ENCODE measurements around the gene COL21A1. TPM values are rescaled to one million over a fixed set of nuclear protein-coding genes. Genes with fewer than 3 reads are reported as not detected.

The COL21A1 gene
- polyA plus RNA-seq, 2 of the 4 experiments (the other 2 are of a cell fraction), result 1.4 to 3.3 TPM

- CTCF ChIA-PET, result interaction anchor here (1.3 kb wide), 1 partner anchor 148 kb away, joined by 3 read pairs; no protein-coding TSS in a partner anchor
- DNase-seq (ENCODE audit: low read depth in 1 of 2, low spot score in 1 of 2) (peak in 1 of 2 experiments; percentile 10), FAIRE-seq (no peak), ATAC-seq (no peak)
- H3K4me1 ChIP-seq, result peaks cover 12% of the 10 kb centered on the region; the same call in 2 of the 3 replicates
- H3K4me2 ChIP-seq, result peak overlapping the region; percentile 32; the same call in 2 of the 3 replicates
- TF ChIP-seq MAFK (IDR thresholded peaks at IDR 0.05; ENCODE audit: partially characterized antibody) (no peak), FOSL2 (IDR thresholded peaks at IDR 0.05) (0 out of 2 replicates have a peak, but pooled peaks have one; percentile 22), FOSL2 (CRISPR knock-in tag; IDR thresholded peaks at IDR 0.05) (no peak)
- no peaks in the 10 kb centered on the region for H3K9me3 ChIP-seq
- 61% methylated on average over 4 of the region's 4 CpGs for WGBS (ENCODE audit: missing lambda C conversion rate)
- no peak overlapping the region for H3K27ac ChIP-seq
- POLR2A ChIA-PET, result no interaction called here
- H3K4me3 ChIP-seq, result no peak overlapping the region
Observed at GRCh38 chr6:56144538-56145324, 102.6 kb downstream of the COL21A1 start.

- H3K9me3 ChIP-seq, result no peaks in the 10 kb centered on the region
- DNase-seq (ENCODE audit: low read depth in 1 of 2, low spot score in 1 of 2) (no peak), ATAC-seq (no peak), FAIRE-seq (no peak)
- WGBS (ENCODE audit: missing lambda C conversion rate), result 43% methylated on average over 2 of the region's 2 CpGs
- POLR2A ChIA-PET, result no interaction called here
- H3K27ac ChIP-seq, result no peak overlapping the region
- CTCF ChIA-PET, result no interaction called here
- TF ChIP-seq TP53 (CRISPR knock-in tag; IDR thresholded peaks at IDR 0.05), result no peak
- TF ChIP-seq GATA3 (IDR thresholded peaks at IDR 0.05; ENCODE audit: borderline replicate concordance), result no peak
- no peak for TF ChIP-seq BHLHE40 (IDR thresholded peaks at IDR 0.05; ENCODE audit: low read depth, low read length)
- TF ChIP-seq NR3C1 (IDR thresholded peaks at IDR 0.05), result no peak
- no peak for TF ChIP-seq CBX8 (IDR thresholded peaks at IDR 0.05)
- no peak for TF ChIP-seq ZNF302 (CRISPR knock-in tag; IDR thresholded peaks at IDR 0.05)
- no peak for TF ChIP-seq ESRRA (IDR thresholded peaks at IDR 0.05; ENCODE audit: borderline replicate concordance, low read length)
- TF ChIP-seq HDAC2 (IDR thresholded peaks at IDR 0.05), result no peak
- TF ChIP-seq FOSL2 (IDR thresholded peaks at IDR 0.05), result no peak
- TF ChIP-seq FOSL2 (CRISPR knock-in tag; IDR thresholded peaks at IDR 0.05), result no peak
- TF ChIP-seq POLR2A (IDR thresholded peaks at IDR 0.05; ENCODE audit: low read length), result no peak
- H3K4me3 ChIP-seq, result no peak overlapping the region
- H3K4me1 ChIP-seq, result peaks cover 12% of the 10 kb centered on the region; the same call in 2 of the 3 replicates
- no peak overlapping the region for H3K4me2 ChIP-seq
Observed at GRCh38 chr6:56143796-56144195, 103.6 kb downstream of the COL21A1 start.

- H3K27ac ChIP-seq, result no peak overlapping the region
- POLR2A ChIA-PET, result no interaction called here
- CTCF ChIA-PET, result no interaction called here
Observed at GRCh38 chr6:56140090-56140489, 107.3 kb downstream of the COL21A1 start.

More at GRCh38 chr6:56140090-56140489, 107.3 kb downstream of the COL21A1 start:
- no peak for DNase-seq (ENCODE audit: low read depth in 1 of 2, low spot score in 1 of 2)
- no peak for ATAC-seq
- no peak overlapping the region for H3K4me3 ChIP-seq
- peaks cover 10% of the 10 kb centered on the region; the same call in 2 of the 3 replicates for H3K4me1 ChIP-seq
- H3K9me3 ChIP-seq, result no peaks in the 10 kb centered on the region
- no peak for FAIRE-seq
- TF ChIP-seq MAFK (IDR thresholded peaks at IDR 0.05; ENCODE audit: partially characterized antibody), result peak; percentile 20
- TF ChIP-seq RCOR1 (IDR thresholded peaks at IDR 0.05; ENCODE audit: low read depth, low read length), result no peak
- TF ChIP-seq POLR2A (IDR thresholded peaks at IDR 0.05; ENCODE audit: low read length), result no peak
- TF ChIP-seq HMGXB4 (CRISPR knock-in tag; IDR thresholded peaks at IDR 0.05; ENCODE audit: borderline replicate concordance), result no peak
- no peak for TF ChIP-seq MAZ (IDR thresholded peaks at IDR 0.05; ENCODE audit: borderline replicate concordance, low read depth, low read length)
- TF ChIP-seq REST (IDR thresholded peaks at IDR 0.05), result no peak
- no peak for TF ChIP-seq CBX8 (IDR thresholded peaks at IDR 0.05)
- no peak for TF ChIP-seq RARB (CRISPR knock-in tag; IDR thresholded peaks at IDR 0.05)
- no peak overlapping the region for H3K4me2 ChIP-seq
